ENCODE measurements around the gene RIF1. TPM values are rescaled to one million over a fixed set of nuclear protein-coding genes. Genes with fewer than 3 reads are reported as not detected.

Gene RIF1
- total and polyA plus RNA-seq, 4 experiments from 2014 or later, result 13.0 to 73.3 (median 57.3) TPM

DNA sequence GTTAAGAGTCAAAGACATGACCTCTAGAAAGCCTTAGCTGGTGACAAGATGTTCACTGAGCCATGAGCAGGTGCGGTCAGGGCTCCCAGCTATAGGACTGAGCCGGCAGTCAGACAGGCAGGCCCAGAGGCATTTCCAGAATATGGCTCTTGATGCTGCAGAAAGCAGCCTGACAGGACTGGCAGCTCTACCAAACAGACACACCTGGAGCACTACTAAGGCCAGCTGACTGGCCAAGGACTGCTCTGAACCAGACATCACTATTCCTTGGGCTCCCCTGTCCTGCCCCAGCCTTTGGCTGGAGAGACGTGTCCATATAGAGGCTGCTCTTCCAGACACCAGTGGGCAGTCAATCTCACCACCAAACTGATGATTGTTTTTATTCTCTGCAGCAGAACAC lies 98.8 kb downstream of the RIF1 start:
- DNase-seq, result peak in 1 of 5 donors; percentile 28
- POLR2A ChIA-PET (ENCODE audit: partially characterized antibody), result no interaction called here
- no peak overlapping the region for H3K4me3 Mint-ChIP-seq

DNA sequence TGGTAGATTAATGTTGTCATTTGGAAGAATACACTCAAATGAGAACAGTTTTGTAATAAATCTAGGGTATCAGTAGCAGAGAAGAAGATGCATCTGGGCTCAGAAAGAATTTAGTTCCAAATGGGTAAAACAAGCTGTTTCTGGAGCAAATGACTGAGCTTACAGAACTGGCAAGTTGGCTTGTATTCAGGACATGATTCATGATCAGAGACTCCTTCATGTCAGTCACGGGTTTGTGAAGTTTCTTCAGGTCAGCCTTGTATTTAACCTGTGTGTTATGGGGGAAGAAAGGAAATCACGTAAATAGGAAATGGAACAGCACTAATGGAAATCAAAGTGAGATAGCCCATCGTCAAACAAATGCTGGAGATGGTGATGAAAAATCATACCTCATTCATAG lies 109.1 kb downstream of the RIF1 start:
- no peaks in the 10 kb centered on the region for H3K9me3 ChIP-seq (ENCODE audit: control insufficient read depth in 1 of 2, low read length in 2 of 2)
- ChIA-PET POLR2A (ENCODE audit: partially characterized antibody) (no interaction called here), CTCF (ENCODE audit: partially characterized antibody) (no interaction called here)
- Mint-ChIP-seq H3K4me3 (no peak overlapping the region), H3K27ac (no peak overlapping the region), H3K27me3 (no peaks in the 10 kb centered on the region), H3K4me1 (no peaks in the 10 kb centered on the region), H3K9me3 (no peaks in the 10 kb centered on the region), H3K36me3 (peaks cover 2 to 27% of the 10 kb centered on the region in 2 donors)
- H3K4me3 ChIP-seq (ENCODE audit: low read length in 2 of 2), result no peak overlapping the region
- no peaks in the 10 kb centered on the region for H3K4me1 ChIP-seq (ENCODE audit: insufficient read depth, low read length)
- DNase-seq, result no peak
- intact Hi-C loops (cut with micrococcal nuclease), result no loop called here
- H3K36me3 ChIP-seq (ENCODE audit: insufficient read depth, low read length), result no peaks in the 10 kb centered on the region
- no peak overlapping the region for H3K27ac ChIP-seq (ENCODE audit: low read depth, low read length)
- H3K27me3 ChIP-seq (ENCODE audit: insufficient read depth, low read length), result no peaks in the 10 kb centered on the region

More for the DNA sequence above, 98.8 kb downstream of the RIF1 start:
- no peak overlapping the region for H3K27ac Mint-ChIP-seq
- H3K36me3 Mint-ChIP-seq, result peaks cover 3 to 24% of the 10 kb centered on the region in 2 donors
- no peak overlapping the region for H3K27ac ChIP-seq (ENCODE audit: low read depth, low read length)
- H3K9me3 ChIP-seq (ENCODE audit: control insufficient read depth in 1 of 2, low read length in 2 of 2), result no peaks in the 10 kb centered on the region
- no peaks in the 10 kb centered on the region for H3K9me3 Mint-ChIP-seq
- CTCF ChIA-PET (ENCODE audit: partially characterized antibody), result no interaction called here
- no peaks in the 10 kb centered on the region for H3K36me3 ChIP-seq (ENCODE audit: insufficient read depth, low read length)
- no peaks in the 10 kb centered on the region for H3K4me1 Mint-ChIP-seq
- H3K4me3 ChIP-seq (ENCODE audit: low read length in 2 of 2), result no peak overlapping the region
- no peaks in the 10 kb centered on the region for H3K27me3 ChIP-seq (ENCODE audit: insufficient read depth, low read length)
- H3K4me1 ChIP-seq (ENCODE audit: insufficient read depth, low read length), result no peaks in the 10 kb centered on the region
- H3K27me3 Mint-ChIP-seq, result no peaks in the 10 kb centered on the region
- intact Hi-C loops (cut with micrococcal nuclease), result no loop called here

DNA sequence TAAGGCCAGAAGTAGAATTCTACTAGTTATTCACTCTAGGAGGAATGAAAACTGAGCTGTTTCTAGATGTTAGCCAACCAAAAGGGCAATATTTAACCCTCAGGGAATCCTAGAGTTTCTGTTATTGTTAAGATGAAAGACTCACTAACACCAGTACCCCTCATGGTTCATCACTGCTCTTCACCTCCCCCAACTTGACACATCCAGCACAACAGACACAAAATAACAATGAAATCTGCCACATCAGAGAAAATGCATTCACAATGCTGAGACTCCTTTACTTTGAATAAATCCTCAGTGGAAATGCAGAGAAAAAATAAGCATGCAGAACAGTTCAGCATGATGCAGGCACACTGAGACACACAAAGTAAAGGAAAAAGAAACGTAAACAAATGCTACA lies 111.3 kb downstream of the RIF1 start:
- Histone ChIP-seq H3K9me3 (ENCODE audit: control insufficient read depth in 1 of 2, low read length in 2 of 2) (no peaks in the 10 kb centered on the region), H3K27me3 (ENCODE audit: insufficient read depth, low read length) (no peaks in the 10 kb centered on the region), H3K27ac (ENCODE audit: low read depth, low read length) (no peak overlapping the region), H3K4me1 (ENCODE audit: insufficient read depth, low read length) (no peaks in the 10 kb centered on the region), H3K36me3 (ENCODE audit: insufficient read depth, low read length) (no peaks in the 10 kb centered on the region), H3K4me3 (ENCODE audit: low read length in 2 of 2) (no peak overlapping the region)
- no peaks in the 10 kb centered on the region for H3K9me3 Mint-ChIP-seq
- POLR2A ChIA-PET (ENCODE audit: partially characterized antibody), result no interaction called here
- H3K36me3 Mint-ChIP-seq, result peaks cover 2 to 21% of the 10 kb centered on the region in 2 donors
- no peak for DNase-seq
- intact Hi-C loops (cut with micrococcal nuclease), result no loop called here
- no peaks in the 10 kb centered on the region for H3K27me3 Mint-ChIP-seq
- CTCF ChIA-PET (ENCODE audit: partially characterized antibody), result no interaction called here
- H3K4me1 Mint-ChIP-seq, result no peaks in the 10 kb centered on the region
- H3K4me3 Mint-ChIP-seq, result no peak overlapping the region
- H3K27ac Mint-ChIP-seq, result no peak overlapping the region

DNA sequence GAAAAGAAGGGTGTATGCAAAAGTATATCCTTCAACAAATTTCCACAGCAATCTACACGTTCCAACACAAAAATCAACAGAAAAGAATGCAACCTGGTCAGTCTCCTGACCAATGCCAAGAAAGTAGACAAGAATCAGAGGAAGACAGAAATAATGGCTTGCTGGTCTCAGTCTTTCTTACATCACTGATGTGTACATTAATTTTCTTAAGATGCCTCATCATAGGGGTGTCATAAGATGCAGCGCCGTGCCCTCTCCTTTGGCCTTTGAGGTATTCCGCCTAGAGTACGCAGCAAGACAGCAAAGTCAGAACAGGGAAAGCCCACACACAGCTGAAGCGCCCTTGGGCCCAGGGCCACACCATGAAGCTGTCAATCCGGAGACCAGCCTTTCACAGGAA lies 112.9 kb downstream of the RIF1 start:
- Mint-ChIP-seq H3K9me3 (no peaks in the 10 kb centered on the region), H3K27ac (no peak overlapping the region), H3K4me3 (no peak overlapping the region), H3K27me3 (no peaks in the 10 kb centered on the region), H3K36me3 (peaks cover 0 to 23% of the 10 kb centered on the region in 2 donors), H3K4me1 (no peaks in the 10 kb centered on the region)
- POLR2A ChIA-PET (ENCODE audit: partially characterized antibody), result no interaction called here
- Histone ChIP-seq H3K4me3 (ENCODE audit: low read length in 2 of 2) (no peak overlapping the region), H3K36me3 (ENCODE audit: insufficient read depth, low read length) (no peaks in the 10 kb centered on the region), H3K27ac (ENCODE audit: low read depth, low read length) (no peak overlapping the region), H3K9me3 (ENCODE audit: control insufficient read depth in 1 of 2, low read length in 2 of 2) (no peaks in the 10 kb centered on the region), H3K4me1 (ENCODE audit: insufficient read depth, low read length) (no peaks in the 10 kb centered on the region), H3K27me3 (ENCODE audit: insufficient read depth, low read length) (no peaks in the 10 kb centered on the region)
- DNase-seq, result no peak
- intact Hi-C loops (cut with micrococcal nuclease), result no loop called here
- CTCF ChIA-PET (ENCODE audit: partially characterized antibody), result no interaction called here

DNA sequence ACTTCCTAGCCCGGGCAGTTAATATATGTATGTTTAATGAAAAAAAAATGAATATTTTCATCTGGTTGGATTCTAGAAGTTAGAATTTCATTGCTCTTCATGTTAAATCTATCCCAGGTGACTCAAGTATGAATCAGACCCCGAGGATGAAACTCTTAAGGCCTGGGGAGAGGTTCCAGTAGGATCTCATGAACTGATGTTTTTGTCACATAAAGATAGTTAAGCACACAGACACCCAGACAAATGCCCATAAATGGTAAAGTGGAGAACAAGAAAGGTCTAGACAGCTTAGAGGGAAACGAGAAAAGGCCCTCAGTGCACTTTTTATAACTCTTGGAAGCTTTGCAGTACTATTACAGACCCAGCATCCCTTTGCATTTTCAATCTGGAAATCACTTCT lies 114.1 kb downstream of the RIF1 start:
- intact Hi-C loops (cut with micrococcal nuclease), result no loop called here
- no peak overlapping the region for H3K27ac Mint-ChIP-seq
- H3K27me3 Mint-ChIP-seq, result no peaks in the 10 kb centered on the region
- no peaks in the 10 kb centered on the region for H3K36me3 ChIP-seq (ENCODE audit: insufficient read depth, low read length)
- ChIA-PET CTCF (ENCODE audit: partially characterized antibody) (no interaction called here), POLR2A (ENCODE audit: partially characterized antibody) (interaction anchor here (0.7 kb wide), 1 partner anchor 354 kb away, joined by 3 read pairs; no protein-coding TSS in a partner anchor)
- peaks cover 0 to 22% of the 10 kb centered on the region in 2 donors for H3K36me3 Mint-ChIP-seq
- no peaks in the 10 kb centered on the region for H3K9me3 ChIP-seq (ENCODE audit: control insufficient read depth in 1 of 2, low read length in 2 of 2)
- H3K27ac ChIP-seq (ENCODE audit: low read depth, low read length), result no peak overlapping the region
- H3K4me3 ChIP-seq (ENCODE audit: low read length in 2 of 2), result no peak overlapping the region
- no peaks in the 10 kb centered on the region for H3K4me1 Mint-ChIP-seq
- no peak overlapping the region for H3K4me3 Mint-ChIP-seq
- H3K9me3 Mint-ChIP-seq, result no peaks in the 10 kb centered on the region
- no peak for DNase-seq
- H3K27me3 ChIP-seq (ENCODE audit: insufficient read depth, low read length), result no peaks in the 10 kb centered on the region
- no peaks in the 10 kb centered on the region for H3K4me1 ChIP-seq (ENCODE audit: insufficient read depth, low read length)

DNA sequence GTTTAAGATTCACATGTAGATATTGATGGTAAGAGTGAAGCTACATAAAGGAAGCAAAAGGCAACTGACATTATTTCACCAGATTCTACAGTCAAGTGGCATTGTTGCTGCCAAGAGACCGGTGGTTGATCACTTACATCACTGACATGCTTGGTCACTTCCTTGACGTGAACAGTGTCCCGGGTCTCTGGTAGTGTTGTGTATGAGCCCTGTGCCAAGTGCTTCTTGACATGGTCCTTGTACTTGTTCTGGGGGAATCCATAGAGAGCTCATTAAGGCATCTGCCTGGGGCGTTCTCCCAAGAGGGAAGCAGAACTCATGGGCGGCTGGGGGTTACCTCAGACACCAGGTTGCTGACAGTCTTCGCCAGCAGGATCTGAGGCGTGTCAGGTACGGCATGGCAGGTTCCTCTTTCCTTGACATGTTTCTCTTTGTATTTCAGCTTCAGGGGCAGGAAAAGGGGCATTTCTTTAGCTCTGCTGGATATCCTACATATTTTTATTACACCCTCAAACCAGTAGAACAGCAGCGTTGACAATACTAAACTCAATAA lies 116.2 kb downstream of the RIF1 start:
- Histone ChIP-seq H3K4me1 (ENCODE audit: insufficient read depth, low read length) (no peaks in the 10 kb centered on the region), H3K36me3 (ENCODE audit: insufficient read depth, low read length) (no peaks in the 10 kb centered on the region), H3K4me3 (ENCODE audit: low read length in 2 of 2) (no peak overlapping the region), H3K9me3 (ENCODE audit: control insufficient read depth in 1 of 2, low read length in 2 of 2) (no peaks in the 10 kb centered on the region), H3K27ac (ENCODE audit: low read depth, low read length) (no peak overlapping the region), H3K27me3 (ENCODE audit: insufficient read depth, low read length) (no peaks in the 10 kb centered on the region)
- ChIA-PET CTCF (ENCODE audit: partially characterized antibody) (interaction anchor here (1.8 kb wide), 1 partner anchor 8 kb away, joined by 4 read pairs; no protein-coding TSS in a partner anchor), POLR2A (ENCODE audit: partially characterized antibody) (no interaction called here)
- intact Hi-C loops (cut with micrococcal nuclease), result no loop called here
- DNase-seq, result no peak
- Mint-ChIP-seq H3K4me3 (no peak overlapping the region), H3K4me1 (no peaks in the 10 kb centered on the region), H3K9me3 (no peaks in the 10 kb centered on the region), H3K27ac (no peak overlapping the region), H3K36me3 (peaks cover 3 to 33% of the 10 kb centered on the region in 2 donors), H3K27me3 (no peaks in the 10 kb centered on the region)

DNA sequence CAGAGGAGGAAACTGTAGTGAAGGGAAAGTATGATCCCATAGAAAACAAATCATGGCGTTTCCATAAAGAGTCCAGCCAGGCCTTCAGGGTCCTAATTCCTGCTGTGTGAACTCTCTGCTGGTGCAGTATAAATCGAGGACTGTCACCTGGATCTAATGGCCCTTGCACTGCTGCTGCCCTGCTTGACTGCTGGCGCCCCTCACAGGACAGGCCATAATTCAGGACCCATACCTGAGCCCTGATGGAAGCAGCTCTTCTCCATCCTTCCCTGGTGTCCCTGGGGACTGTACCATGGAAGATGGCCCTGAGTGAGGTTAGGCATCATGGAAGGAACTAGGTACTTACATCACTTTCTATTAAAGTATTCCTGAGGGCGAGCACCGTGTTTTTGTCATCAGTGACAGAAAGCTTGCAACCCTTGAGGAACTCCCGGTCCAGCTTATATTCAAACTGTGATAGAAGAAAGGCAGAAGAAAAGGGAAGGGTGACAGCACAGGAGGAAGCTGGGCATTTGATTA lies 116.9 kb downstream of the RIF1 start:
- ChIA-PET CTCF (ENCODE audit: partially characterized antibody) (no interaction called here), POLR2A (ENCODE audit: partially characterized antibody) (no interaction called here)
- Mint-ChIP-seq H3K36me3 (peaks cover 4 to 34% of the 10 kb centered on the region in 2 donors), H3K27ac (no peak overlapping the region), H3K4me1 (no peaks in the 10 kb centered on the region), H3K9me3 (no peaks in the 10 kb centered on the region), H3K27me3 (no peaks in the 10 kb centered on the region), H3K4me3 (no peak overlapping the region)
- Histone ChIP-seq H3K4me1 (ENCODE audit: insufficient read depth, low read length) (no peaks in the 10 kb centered on the region), H3K9me3 (ENCODE audit: control insufficient read depth in 1 of 2, low read length in 2 of 2) (no peaks in the 10 kb centered on the region), H3K36me3 (ENCODE audit: insufficient read depth, low read length) (no peaks in the 10 kb centered on the region), H3K27ac (ENCODE audit: low read depth, low read length) (no peak overlapping the region), H3K4me3 (ENCODE audit: low read length in 2 of 2) (no peak overlapping the region), H3K27me3 (ENCODE audit: insufficient read depth, low read length) (no peaks in the 10 kb centered on the region)
- DNase-seq, result no peak
- intact Hi-C loops (cut with micrococcal nuclease), result no loop called here

All from CD4-positive, alpha-beta memory T cell (primary cell).